Parathyroid adenoma (tissue), 2 donors: ENCODE results near the gene ABTB2.

Experiments used
- H2AFZ ChIP-seq: fragments of 300-600 bp; sonication (generic); one replicate; pipeline ENCODE4 v1.7.0; 2017; ENCODE audit warnings: antibody characterized with exemption, mild to moderate bottlenecking
- H3K27ac ChIP-seq: fragments of 300-600 bp; sonication (generic); one replicate; pipeline ENCODE4 v1.7.0; 2017
- H3K27me3 ChIP-seq: fragments of 300-600 bp; sonication (generic); one replicate; pipeline ENCODE4 v1.7.0; 2017; ENCODE audit warnings: low read length; ENCODE audit not compliant: control insufficient read depth, insufficient read depth
- H3K36me3 ChIP-seq: fragments of 300-600 bp; sonication (generic); one replicate; pipeline ENCODE4 v1.7.0; 2017; ENCODE audit warnings: low read length; ENCODE audit not compliant: control insufficient read depth, insufficient read depth
- H3K4me1 ChIP-seq: fragments of 300-600 bp; sonication (generic); one replicate; pipeline ENCODE4 v1.7.0; 2017; ENCODE audit warnings: control low read depth
- H3K4me2 ChIP-seq: fragments of 300-600 bp; sonication (generic); one replicate; pipeline ENCODE4 v1.7.0; 2017; ENCODE audit warnings: low read length
- H3K4me3 ChIP-seq: fragments of 300-600 bp; sonication (generic); one replicate; pipeline ENCODE4 v1.7.0; 2017; ENCODE audit warnings: low read depth, low read length
- H3K79me2 ChIP-seq: fragments of 300-600 bp; sonication (generic); one replicate; pipeline ENCODE4 v1.7.0; 2017; ENCODE audit warnings: control low read depth
- H3K9ac ChIP-seq: fragments of 300-600 bp; sonication (generic); one replicate; pipeline ENCODE4 v1.7.0; 2017; ENCODE audit warnings: mild to moderate bottlenecking
- H3K9me3 ChIP-seq: fragments of 300-600 bp; sonication (generic); one replicate; pipeline ENCODE4 v1.7.0; 2017; ENCODE audit warnings: low read length; ENCODE audit not compliant: control insufficient read depth
- CTCF ChIP-seq: fragments of 300-600 bp; sonication (generic); IDR thresholded peaks from one replicate; pipeline ENCODE4 v1.7.0; 2017; ENCODE audit warnings: antibody characterized with exemption, mild to moderate bottlenecking
- donor health status: primary hyperparathyroidism.

The ABTB2 gene

GRCh38 chr11:34120651-34121050 is 237.2 kb downstream of the ABTB2 start:
- H3K9me3 ChIP-seq = no peaks in the 10 kb centered on the region
- no peak overlapping the region for H3K27ac ChIP-seq
- no peak overlapping the region for H3K9ac ChIP-seq
- H2AFZ ChIP-seq = no peak overlapping the region
- H3K4me3 ChIP-seq = no peak overlapping the region
- H3K4me2 ChIP-seq = no peak overlapping the region
- H3K4me1 ChIP-seq = no peaks in the 10 kb centered on the region
- no peaks in the 10 kb centered on the region for H3K27me3 ChIP-seq
- H3K36me3 ChIP-seq = no peaks in the 10 kb centered on the region
- no peak for TF ChIP-seq CTCF
- no peaks in the 10 kb centered on the region for H3K79me2 ChIP-seq

GRCh38 chr11:34114471-34114870 is 243.3 kb downstream of the ABTB2 start:
- Histone ChIP-seq H3K9me3 (no peaks in the 10 kb centered on the region), H2AFZ (no peak overlapping the region), H3K4me1 (no peaks in the 10 kb centered on the region), H3K27ac (no peak overlapping the region), H3K36me3 (no peaks in the 10 kb centered on the region), H3K9ac (no peak overlapping the region), H3K79me2 (no peaks in the 10 kb centered on the region), H3K27me3 (no peaks in the 10 kb centered on the region), H3K4me3 (no peak overlapping the region), H3K4me2 (no peak overlapping the region)
- TF ChIP-seq CTCF = no peak

GRCh38 chr11:34114014-34114413 is 243.8 kb downstream of the ABTB2 start:
- H3K4me1 ChIP-seq = no peaks in the 10 kb centered on the region
- H3K4me2 ChIP-seq = no peak overlapping the region
- no peak overlapping the region for H3K4me3 ChIP-seq
- no peak overlapping the region for H3K9ac ChIP-seq
- H3K9me3 ChIP-seq = no peaks in the 10 kb centered on the region
- no peaks in the 10 kb centered on the region for H3K79me2 ChIP-seq
- H3K36me3 ChIP-seq = no peaks in the 10 kb centered on the region
- no peak overlapping the region for H3K27ac ChIP-seq
- TF ChIP-seq CTCF = no peak
- H3K27me3 ChIP-seq = no peaks in the 10 kb centered on the region
- H2AFZ ChIP-seq = no peak overlapping the region

GRCh38 chr11:34111722-34112270 is 246.0 kb downstream of the ABTB2 start:
- TF ChIP-seq CTCF = no peak
- H3K79me2 ChIP-seq = no peaks in the 10 kb centered on the region
- H3K4me2 ChIP-seq = no peak overlapping the region
- H3K27me3 ChIP-seq = no peaks in the 10 kb centered on the region
- no peaks in the 10 kb centered on the region for H3K9me3 ChIP-seq
- no peaks in the 10 kb centered on the region for H3K36me3 ChIP-seq
- H3K4me3 ChIP-seq = no peak overlapping the region
- H2AFZ ChIP-seq = no peak overlapping the region
- H3K27ac ChIP-seq = no peak overlapping the region
- no peak overlapping the region for H3K9ac ChIP-seq
- no peaks in the 10 kb centered on the region for H3K4me1 ChIP-seq

- Histone ChIP-seq H3K9me3 (no peaks in the 10 kb centered on the region), H3K9ac (peak overlapping the region; percentile 6), H3K36me3 (no peaks in the 10 kb centered on the region), H3K4me2 (peak overlapping the region; percentile 89), H3K79me2 (peaks cover 6% of the 10 kb centered on the region), H3K27me3 (no peaks in the 10 kb centered on the region), H2AFZ (peak overlapping the region; percentile 92), H3K4me3 (peak overlapping the region; percentile 90), H3K4me1 (no peaks in the 10 kb centered on the region), H3K27ac (peak overlapping the region; percentile 92)
- no peak for TF ChIP-seq CTCF
Measured at GRCh38 chr11:34105957-34106504, 251.8 kb downstream of the ABTB2 start.
